CMK (cell line): ENCODE measurements around the gene PRSS33.

ENCODE experiments used
- DNase-seq: peaks from one replicate; pipeline ENCODE4 v3.0.0-alpha.2; 2010; ENCODE audit warnings: low read depth

Gene PRSS33

DNA sequence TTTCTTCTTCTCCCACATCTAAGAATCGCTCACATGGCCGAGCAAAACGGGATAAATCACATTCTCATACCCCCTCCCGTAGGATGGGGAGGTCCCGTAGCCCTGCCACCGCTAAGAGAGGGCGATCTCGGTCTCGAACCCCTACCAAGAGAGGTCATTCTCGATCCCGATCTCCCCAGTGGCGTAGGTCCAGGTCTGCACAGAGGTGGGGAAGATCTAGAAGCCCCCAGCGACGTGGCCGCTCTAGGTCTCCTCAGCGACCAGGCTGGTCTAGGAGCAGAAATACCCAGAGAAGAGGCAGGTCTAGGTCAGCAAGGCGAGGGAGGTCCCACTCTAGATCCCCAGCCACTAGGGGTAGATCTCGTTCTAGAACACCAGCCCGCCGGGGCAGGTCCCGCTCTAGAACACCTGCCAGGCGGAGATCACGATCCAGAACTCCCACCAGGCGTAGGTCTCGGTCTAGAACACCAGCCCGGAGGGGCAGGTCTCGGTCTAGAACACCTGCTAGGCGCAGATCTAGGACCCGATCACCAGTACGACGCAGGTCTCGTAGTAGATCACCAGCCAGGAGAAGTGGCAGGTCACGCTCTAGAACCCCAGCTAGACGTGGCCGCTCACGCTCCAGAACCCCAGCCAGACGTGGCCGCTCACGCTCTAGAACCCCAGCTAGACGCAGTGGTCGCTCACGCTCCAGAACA is 25.3 kb downstream of the PRSS33 start:
- no peak for DNase-seq

GRCh38 chr16:2761472-2761871 is 25.9 kb downstream of the PRSS33 start:
- DNase-seq, result no peak

- DNase-seq, result no peak
Measured at GRCh38 chr16:2757344-2757743, 30.0 kb downstream of the PRSS33 start.

DNA sequence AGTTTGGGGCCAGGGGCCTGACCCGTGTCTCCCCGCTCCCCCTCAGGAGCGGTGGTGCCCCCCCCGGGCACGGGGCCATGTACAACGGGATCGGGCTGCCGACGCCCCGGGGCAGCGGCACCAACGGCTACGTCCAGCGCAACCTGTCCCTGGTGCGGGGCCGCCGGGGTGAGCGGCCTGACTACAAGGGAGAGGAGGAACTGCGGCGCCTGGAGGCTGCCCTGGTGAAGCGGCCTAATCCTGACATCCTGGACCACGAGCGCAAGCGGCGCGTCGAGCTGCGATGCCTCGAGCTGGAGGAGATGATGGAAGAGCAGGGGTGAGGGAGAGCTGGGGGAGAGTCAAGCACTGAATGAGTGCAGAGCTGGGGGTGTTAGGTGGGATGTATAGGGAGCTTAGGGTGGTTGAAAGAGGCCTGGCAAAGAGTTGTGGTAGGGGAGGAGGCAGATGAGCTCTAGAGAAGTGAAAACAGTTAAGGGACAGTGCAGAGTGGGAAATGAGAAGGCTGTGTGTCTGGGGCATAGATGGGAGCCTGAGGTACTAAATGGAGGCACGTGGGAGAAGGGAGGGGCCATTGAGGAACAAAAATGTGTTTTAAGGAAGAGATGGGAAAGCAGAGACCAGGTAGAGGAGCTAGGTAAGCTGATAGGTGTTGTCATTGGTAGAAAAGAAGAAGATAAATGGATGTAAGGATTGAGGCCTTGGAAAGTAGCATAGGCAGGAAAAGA is 30.9 kb downstream of the PRSS33 start:
- no peak for DNase-seq

GRCh38 chr16:2755158-2755557 is 32.2 kb downstream of the PRSS33 start:
- no peak for DNase-seq

DNA sequence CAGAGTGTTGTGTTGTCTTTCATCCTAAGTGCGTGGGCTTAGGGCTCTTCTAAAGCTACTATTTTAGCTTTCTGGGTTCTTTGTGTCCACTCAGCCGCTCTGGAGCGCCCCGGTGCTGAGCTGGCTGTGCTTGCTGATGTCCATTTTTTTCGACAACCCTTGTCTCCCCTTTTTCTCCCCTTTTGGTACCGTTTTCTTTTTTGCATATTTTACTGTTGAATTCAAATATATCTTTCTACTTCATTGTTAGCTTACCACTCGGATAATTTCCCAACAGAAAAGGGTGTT is 33.7 kb downstream of the PRSS33 start:
- DNase-seq, result no peak

GRCh38 chr16:2752850-2753732 is 34.3 kb downstream of the PRSS33 start:
- DNase-seq, result peak; percentile 66

GRCh38 chr16:2752035-2752849 is 35.1 kb downstream of the PRSS33 start, which contains the start of gene SRRM2:
Gene SRRM2, plus strand, starts transcription at chr16:2752638. Its CDS starts 3,727 bp downstream, at chr16:2756365.
- peak; percentile 87 for DNase-seq

DNA sequence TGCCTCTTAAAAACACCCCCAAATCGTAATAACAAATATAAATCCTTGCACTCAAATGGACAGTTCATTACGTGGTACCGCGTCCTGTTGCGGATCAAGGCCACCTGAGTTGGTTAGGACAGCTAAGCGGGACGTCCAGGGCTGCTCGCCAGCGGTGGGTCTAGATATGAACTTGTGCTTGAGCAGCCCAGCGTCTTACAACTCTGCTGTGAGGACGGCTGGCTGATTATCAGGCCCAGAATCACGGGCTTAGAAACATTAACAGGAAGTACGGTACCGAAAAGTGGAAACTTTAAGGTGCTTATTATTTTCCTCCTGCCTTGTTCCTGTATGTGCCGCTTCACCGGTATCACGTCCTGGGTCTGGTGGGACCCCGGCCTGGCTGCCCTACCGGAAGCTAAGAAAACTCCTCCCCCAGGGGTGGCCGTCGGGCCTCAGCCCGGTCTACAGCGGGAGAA is 35.8 kb downstream of the PRSS33 start:
- no peak for DNase-seq

- no peak for DNase-seq
Measured at GRCh38 chr16:2749936-2750335, 37.4 kb downstream of the PRSS33 start.

DNA sequence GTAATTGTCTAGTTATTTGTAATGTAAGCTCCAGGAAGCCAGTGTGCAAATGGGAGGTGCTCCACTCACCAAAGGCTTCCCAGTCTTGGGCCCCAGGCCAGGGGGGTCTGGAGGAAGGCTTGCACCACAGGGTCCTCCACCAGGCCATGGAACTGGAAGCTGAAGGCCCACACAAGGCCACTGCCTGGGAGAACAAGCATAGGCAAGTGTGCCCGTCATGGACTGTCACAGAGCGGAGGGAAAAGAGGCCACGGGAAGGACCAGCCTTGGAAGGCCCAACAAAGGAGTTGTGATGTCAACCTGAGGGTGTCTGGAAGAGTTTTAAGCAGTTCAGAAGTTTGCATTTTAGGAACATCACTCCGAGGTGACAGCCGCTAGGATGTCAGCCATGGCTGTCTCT is 37.9 kb downstream of the PRSS33 start:
- DNase-seq, result no peak

DNA sequence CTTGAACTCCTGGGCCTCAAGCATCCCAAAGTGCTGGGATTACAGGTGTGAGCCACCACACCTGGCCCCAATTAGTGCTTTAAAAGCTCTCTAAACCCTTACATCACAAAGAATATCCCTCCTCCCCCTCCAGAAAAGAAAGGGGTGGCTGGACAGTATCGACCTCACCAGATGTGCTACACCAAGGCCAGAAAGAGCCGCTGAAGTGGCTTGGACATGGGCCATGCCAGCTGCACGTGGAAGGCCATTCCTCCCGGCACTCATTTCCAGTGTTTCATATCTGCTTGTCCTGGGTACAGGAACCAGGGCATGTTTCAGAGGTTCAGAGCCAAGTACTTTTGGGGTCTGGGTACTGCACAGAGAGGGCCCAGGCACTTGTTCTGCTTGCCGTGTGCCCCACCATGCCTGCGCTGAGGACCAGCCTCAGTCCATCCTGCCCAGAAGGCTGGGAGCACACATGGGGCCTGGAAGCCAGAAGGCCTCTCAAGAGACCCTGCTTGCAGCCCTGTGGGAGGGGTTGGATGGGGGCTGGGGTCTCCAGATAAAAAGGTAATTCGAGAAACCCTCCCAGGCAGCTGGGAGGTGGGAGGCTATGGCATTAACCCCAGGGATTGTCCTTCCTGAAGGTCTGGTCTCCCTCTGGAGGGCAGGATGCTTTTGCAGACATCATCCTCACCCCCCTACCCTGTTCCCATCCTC is 38.5 kb downstream of the PRSS33 start:
- no peak for DNase-seq

GRCh38 chr16:2745961-2746360 is 41.4 kb downstream of the PRSS33 start:
- DNase-seq, result no peak

GRCh38 chr16:2745116-2745890 is 42.1 kb downstream of the PRSS33 start:
- DNase-seq, result no peak

DNA sequence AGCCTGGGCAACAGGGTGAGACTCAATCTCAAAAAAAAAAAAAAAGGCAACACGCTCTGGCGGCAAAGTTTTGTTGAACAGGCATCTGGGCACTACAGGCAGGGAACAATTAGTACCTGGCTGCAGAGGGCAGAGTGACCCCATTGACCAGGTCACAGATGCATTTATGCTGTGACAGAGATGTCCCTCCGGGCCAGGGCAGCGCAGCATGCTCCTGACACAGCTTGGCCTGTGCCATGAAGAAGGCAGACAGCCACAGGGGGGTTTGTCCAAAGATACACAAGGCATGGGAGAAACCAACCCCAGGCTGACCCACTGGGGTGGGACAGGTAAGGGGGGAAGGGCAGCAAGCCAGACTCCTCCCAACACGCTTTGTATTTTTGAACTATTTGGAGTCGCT is 42.6 kb downstream of the PRSS33 start:
- DNase-seq, result no peak

- no peak for DNase-seq
Measured at GRCh38 chr16:2743007-2743810, 44.2 kb downstream of the PRSS33 start.

GRCh38 chr16:2742323-2743006 is 44.9 kb downstream of the PRSS33 start:
- DNase-seq, result no peak

GRCh38 chr16:2741168-2741567 is 46.2 kb downstream of the PRSS33 start:
- DNase-seq, result no peak

- DNase-seq, result no peak
Measured at GRCh38 chr16:2740476-2740875, 46.9 kb downstream of the PRSS33 start.
